Tibial artery (tissue), 4 donors: ENCODE results near the gene PAX4.

ENCODE experiments used
- DNase-seq, 2 donors: peaks; one replicate each; pipeline ENCODE4 v3.0.0-alpha.2; 2019
- H3K27ac ChIP-seq, 2 donors: fragments of 200-600 bp; sonication (generic) in 1 of 2; 1 replicate in 1 of 2; 2 replicates in 1 of 2; pipeline ENCODE4 v1.5.1; 2018 to 2019; ENCODE audit warnings: mild to moderate bottlenecking in 1 of 2
- H3K27me3 ChIP-seq, 2 donors: fragments of 200-600 bp; sonication (generic) in 1 of 2; one replicate each; pipeline versions ENCODE4 v1.5.1 to v1.6.0; 2016 to 2019
- H3K36me3 ChIP-seq, 3 donors: fragments of 200-600 bp; sonication (generic) in 2 of 3; one replicate each; pipeline ENCODE4 v1.5.1; 2016 to 2019; ENCODE audit warnings: mild to moderate bottlenecking in 2 of 3
- H3K4me1 ChIP-seq, 4 donors: fragments of 200-600 bp; sonication (generic) in 2 of 4; 1 replicate in 3 of 4; 2 replicates in 1 of 4; pipeline ENCODE4 v1.5.1; 2016 to 2019
- H3K4me3 ChIP-seq, 2 donors: fragments of 200-600 bp; sonication (generic) in 1 of 2; 1 replicate in 1 of 2; 2 replicates in 1 of 2; pipeline ENCODE4 v1.5.1; 2018 to 2019; ENCODE audit warnings: mild to moderate bottlenecking in 2 of 2
- H3K9me3 ChIP-seq, 3 donors: fragments of 200-600 bp; sonication (generic) in 1 of 3; one replicate each; pipeline ENCODE4 v1.5.1; 2016 to 2019
- CTCF ChIP-seq, 2 experiments: fragments of 200-600 bp in 1 of 2; fragments of 450-650 bp in 1 of 2; IDR thresholded peaks; one replicate each; pipeline ENCODE4 v1.5.1; 2017 to 2019; ENCODE audit warnings: antibody characterized with exemption in 2 of 2, mild to moderate bottlenecking in 1 of 2, moderate library complexity in 1 of 2
- intact Hi-C: fragments of 100-400 bp; cut with DNase I; formaldehyde crosslinking; loops from one replicate; pipeline ENCODE4 v1.15.0; 2023; ENCODE audit warnings: low total_unique reads

Gene PAX4

GRCh38 chr7:127625331-127625730 is 7.4 kb upstream of the PAX4 start:
- TF ChIP-seq CTCF (IDR thresholded peaks at IDR 0.05) = no peak
- no peaks in the 10 kb centered on the region for H3K36me3 ChIP-seq
- H3K9me3 ChIP-seq = no peaks in the 10 kb centered on the region
- peaks cover 0 to 7% of the 10 kb centered on the region in 2 donors for H3K27me3 ChIP-seq
- intact Hi-C loops = no loop called here
- no peak overlapping the region for H3K27ac ChIP-seq
- H3K4me3 ChIP-seq = no peak overlapping the region
- DNase-seq = no peak
- H3K4me1 ChIP-seq = peaks cover 0 to 5% (median 1%) of the 10 kb centered on the region in 4 donors

GRCh38 chr7:127620406-127621233 is 2.7 kb upstream of the PAX4 start:
- H3K27me3 ChIP-seq = peaks cover 0 to 50% of the 10 kb centered on the region in 2 donors
- no peak overlapping the region for H3K27ac ChIP-seq
- no peak for TF ChIP-seq CTCF (IDR thresholded peaks at IDR 0.05)
- H3K4me3 ChIP-seq = no peak overlapping the region
- intact Hi-C loops = no loop called here
- H3K9me3 ChIP-seq = no peaks in the 10 kb centered on the region
- no peak for DNase-seq
- H3K36me3 ChIP-seq = no peaks in the 10 kb centered on the region
- peaks cover 0 to 9% (median 4%) of the 10 kb centered on the region in 4 donors for H3K4me1 ChIP-seq

- no peak for TF ChIP-seq CTCF (IDR thresholded peaks at IDR 0.05)
- Histone ChIP-seq H3K36me3 (no peaks in the 10 kb centered on the region), H3K9me3 (no peaks in the 10 kb centered on the region), H3K4me1 (peaks cover 0 to 9% (median 4%) of the 10 kb centered on the region in 4 donors), H3K4me3 (no peak overlapping the region), H3K27ac (no peak overlapping the region), H3K27me3 (peaks cover 0 to 58% of the 10 kb centered on the region in 2 donors)
- intact Hi-C loops = no loop called here
- no peak for DNase-seq
Observed at GRCh38 chr7:127619681-127620405, 1.9 kb upstream of the PAX4 start.

GRCh38 chr7:127618775-127619174 is 833 bp upstream of the PAX4 start:
- Histone ChIP-seq H3K9me3 (no peaks in the 10 kb centered on the region), H3K4me3 (no peak overlapping the region), H3K27ac (no peak overlapping the region), H3K4me1 (peaks cover 0 to 9% (median 4%) of the 10 kb centered on the region in 4 donors), H3K36me3 (no peaks in the 10 kb centered on the region), H3K27me3 (peaks cover 0 to 66% of the 10 kb centered on the region in 2 donors)
- TF ChIP-seq CTCF (IDR thresholded peaks at IDR 0.05) = no peak
- intact Hi-C loops = no loop called here
- no peak for DNase-seq

- Histone ChIP-seq H3K4me3 (no peak overlapping the region), H3K4me1 (peaks cover 0 to 9% (median 4%) of the 10 kb centered on the region in 4 donors), H3K27me3 (peaks cover 0 to 69% of the 10 kb centered on the region in 2 donors), H3K9me3 (no peaks in the 10 kb centered on the region), H3K36me3 (no peaks in the 10 kb centered on the region), H3K27ac (no peak overlapping the region)
- no peak for TF ChIP-seq CTCF (IDR thresholded peaks at IDR 0.05)
- intact Hi-C loops = no loop called here
- DNase-seq = no peak
Observed at GRCh38 chr7:127616724-127617123, 1.2 kb downstream of the PAX4 start.
